ENCODE measurements around the gene SFSWAP. TPM values are rescaled to one million over a fixed set of nuclear protein-coding genes. Genes with fewer than 3 reads are reported as not detected.
A peak's percentile ranks its signal among the peaks of the same experiment; 100 is the strongest.
"Not testable (repeated sequence)": the region's sequence is repeated elsewhere in the genome, so short reads cannot be mapped to it uniquely, and the experiment has no call there.

Gene SFSWAP
- total RNA-seq, 1 donor from 2014 or later = 34.9 TPM

DNA sequence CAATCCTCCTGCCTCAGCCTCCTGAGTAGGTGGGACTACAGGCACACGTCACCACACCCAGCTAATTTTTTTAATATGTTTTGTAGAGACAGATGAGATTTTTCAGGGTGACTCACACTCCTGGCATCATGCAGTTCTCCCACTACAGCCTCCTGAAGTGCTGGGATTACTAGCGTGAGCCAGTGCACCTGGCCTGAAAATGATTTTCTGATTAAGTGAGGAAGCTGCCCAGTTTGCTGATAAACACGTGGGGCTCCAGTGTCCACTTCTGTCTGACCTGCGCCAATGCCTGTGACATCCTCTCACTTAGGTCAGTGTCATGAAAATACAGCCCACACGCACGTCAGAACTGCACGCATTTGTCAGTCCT, 37.0 kb upstream of the SFSWAP start:
- Histone ChIP-seq H3K36me3 (no peaks in the 10 kb centered on the region), H3K4me1 (no peaks in the 10 kb centered on the region), H3K27me3 (no peaks in the 10 kb centered on the region), H3K4me3 (no peak overlapping the region), H3K27ac (no peak overlapping the region), H3K9me3 (no peaks in the 10 kb centered on the region)
- DNase-seq (ENCODE audit: extremely low spot score in 2 of 2) = peak in 1 of 2 donors; percentile 25
- intact Hi-C loops (cut with DNase I) = no loop called here
- TF ChIP-seq POLR2A (IDR thresholded peaks at IDR 0.05) = no peak
- TF ChIP-seq, protein P1, sequence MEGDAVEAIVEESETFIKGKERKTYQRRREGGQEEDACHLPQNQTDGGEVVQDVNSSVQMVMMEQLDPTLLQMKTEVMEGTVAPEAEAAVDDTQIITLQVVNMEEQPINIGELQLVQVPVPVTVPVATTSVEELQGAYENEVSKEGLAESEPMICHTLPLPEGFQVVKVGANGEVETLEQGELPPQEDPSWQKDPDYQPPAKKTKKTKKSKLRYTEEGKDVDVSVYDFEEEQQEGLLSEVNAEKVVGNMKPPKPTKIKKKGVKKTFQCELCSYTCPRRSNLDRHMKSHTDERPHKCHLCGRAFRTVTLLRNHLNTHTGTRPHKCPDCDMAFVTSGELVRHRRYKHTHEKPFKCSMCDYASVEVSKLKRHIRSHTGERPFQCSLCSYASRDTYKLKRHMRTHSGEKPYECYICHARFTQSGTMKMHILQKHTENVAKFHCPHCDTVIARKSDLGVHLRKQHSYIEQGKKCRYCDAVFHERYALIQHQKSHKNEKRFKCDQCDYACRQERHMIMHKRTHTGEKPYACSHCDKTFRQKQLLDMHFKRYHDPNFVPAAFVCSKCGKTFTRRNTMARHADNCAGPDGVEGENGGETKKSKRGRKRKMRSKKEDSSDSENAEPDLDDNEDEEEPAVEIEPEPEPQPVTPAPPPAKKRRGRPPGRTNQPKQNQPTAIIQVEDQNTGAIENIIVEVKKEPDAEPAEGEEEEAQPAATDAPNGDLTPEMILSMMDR (IDR thresholded peaks at IDR 0.05) = no peak
- no peak for TF ChIP-seq POLR2AphosphoS5 (IDR thresholded peaks at IDR 0.05; ENCODE audit: insufficient read depth in 1 of 2, low read depth in 1 of 2)

DNA sequence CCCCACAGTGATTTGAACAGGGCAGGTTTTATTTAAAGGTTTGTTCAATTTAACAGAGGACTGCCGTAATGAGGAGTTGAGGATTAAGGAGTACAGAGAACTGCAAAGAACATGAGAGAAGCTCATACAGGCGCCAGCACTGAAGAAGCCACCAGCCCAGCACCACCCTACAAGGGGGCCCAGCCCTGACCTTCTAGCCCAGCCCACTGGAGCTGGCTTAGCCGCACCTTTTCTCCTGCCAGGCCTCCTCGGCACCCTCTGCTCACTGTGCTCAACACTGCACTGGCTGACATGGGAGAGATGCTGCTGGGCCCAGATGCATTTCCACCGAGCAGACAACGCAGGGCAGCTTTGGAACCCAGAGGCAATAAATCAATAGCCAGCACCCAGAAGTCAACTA, 36.5 kb upstream of the SFSWAP start:
- peak in 1 of 2 donors; percentile 10 for DNase-seq (ENCODE audit: extremely low spot score in 2 of 2)
- H3K27ac ChIP-seq = no peak overlapping the region
- H3K36me3 ChIP-seq = no peaks in the 10 kb centered on the region
- H3K4me1 ChIP-seq = no peaks in the 10 kb centered on the region
- no peak overlapping the region for H3K4me3 ChIP-seq
- no peak for TF ChIP-seq POLR2AphosphoS5 (IDR thresholded peaks at IDR 0.05; ENCODE audit: insufficient read depth in 1 of 2, low read depth in 1 of 2)
- TF ChIP-seq, protein P1 (IDR thresholded peaks at IDR 0.05) = no peak
- TF ChIP-seq POLR2A (IDR thresholded peaks at IDR 0.05) = no peak
- no peaks in the 10 kb centered on the region for H3K27me3 ChIP-seq
- no peaks in the 10 kb centered on the region for H3K9me3 ChIP-seq
- intact Hi-C loops (cut with DNase I) = no loop called here

DNA sequence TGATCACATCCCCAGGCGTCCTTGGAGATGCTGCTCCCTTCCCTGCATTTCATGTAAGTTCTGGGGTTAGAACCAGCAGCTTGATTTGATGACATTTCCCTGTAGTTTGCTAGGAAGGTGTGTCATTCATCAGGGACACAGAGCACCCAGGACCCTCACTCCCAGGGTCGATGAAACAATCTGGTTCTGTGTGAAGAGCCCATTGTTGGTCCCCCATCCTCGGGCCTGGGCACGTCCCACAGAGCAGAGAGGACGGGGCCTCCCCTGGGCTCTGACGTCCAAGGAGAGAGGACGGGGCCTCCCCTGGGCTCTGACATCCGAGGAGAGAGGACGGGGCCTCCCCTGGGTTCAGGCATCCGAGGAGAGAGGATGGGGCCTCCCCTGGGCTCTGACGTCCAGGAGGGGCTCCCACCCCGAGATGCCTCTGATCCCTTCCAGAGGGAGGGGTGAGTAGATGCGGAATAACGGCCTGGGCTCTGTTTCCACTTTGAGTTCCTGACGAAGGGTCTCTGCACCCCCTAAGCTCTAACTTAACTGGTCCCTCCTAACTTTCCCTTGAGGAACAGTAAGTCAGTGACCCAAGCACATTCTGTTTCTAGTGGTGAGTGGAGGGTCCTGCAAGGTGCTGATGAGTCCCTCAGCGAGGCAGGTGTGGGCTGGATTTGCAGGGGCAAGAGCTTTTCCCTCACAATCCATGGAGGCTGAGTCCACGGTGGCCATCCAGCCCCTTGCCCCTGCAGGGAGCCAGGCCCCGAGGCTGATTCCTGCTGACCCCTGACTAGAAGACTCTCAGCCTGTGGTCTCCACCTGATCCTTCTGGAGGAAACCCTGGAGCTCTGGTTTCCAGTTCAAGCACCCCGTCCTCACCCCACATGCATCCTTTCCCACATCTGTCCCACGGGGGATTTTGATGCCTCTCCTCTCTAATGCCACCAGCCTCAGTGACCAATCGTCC, 35.5 kb upstream of the SFSWAP start:
- H3K27me3 ChIP-seq = no peaks in the 10 kb centered on the region
- H3K4me1 ChIP-seq = no peaks in the 10 kb centered on the region
- no peaks in the 10 kb centered on the region for H3K9me3 ChIP-seq
- H3K36me3 ChIP-seq = no peaks in the 10 kb centered on the region
- intact Hi-C loops (cut with DNase I) = no loop called here
- H3K4me3 ChIP-seq = no peak overlapping the region
- peak in 1 of 2 donors; percentile 56 for DNase-seq (ENCODE audit: extremely low spot score in 2 of 2)
- no peak overlapping the region for H3K27ac ChIP-seq
- TF ChIP-seq POLR2A (IDR thresholded peaks at IDR 0.05) (no peak), POLR2AphosphoS5 (IDR thresholded peaks at IDR 0.05; ENCODE audit: insufficient read depth in 1 of 2, low read depth in 1 of 2) (no peak)
- TF ChIP-seq, protein P1 (IDR thresholded peaks at IDR 0.05) = no peak

DNA sequence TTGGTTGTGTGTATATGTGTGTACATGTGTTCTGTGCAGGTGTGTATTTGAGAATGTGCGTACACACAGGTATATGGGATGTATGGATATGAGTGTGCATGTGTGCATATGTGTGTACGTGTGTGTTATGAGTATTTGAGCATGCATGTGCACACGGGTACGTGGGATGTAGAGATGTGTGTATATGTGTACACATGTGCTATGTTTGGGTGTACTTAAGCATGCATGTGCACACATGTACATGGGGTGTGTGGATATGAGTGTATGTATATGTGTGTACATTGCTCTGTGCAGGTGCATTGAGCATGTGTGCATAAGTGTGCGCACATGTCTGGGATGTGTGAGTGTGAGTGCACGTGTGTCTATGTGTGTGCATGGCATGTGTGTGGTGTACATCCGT, 34.3 kb upstream of the SFSWAP start:
- Histone ChIP-seq H3K27ac (no peak overlapping the region), H3K36me3 (no peaks in the 10 kb centered on the region), H3K9me3 (no peaks in the 10 kb centered on the region), H3K4me3 (no peak overlapping the region), H3K27me3 (no peaks in the 10 kb centered on the region), H3K4me1 (no peaks in the 10 kb centered on the region)
- intact Hi-C loops (cut with DNase I) = no loop called here
- no peak for DNase-seq (ENCODE audit: extremely low spot score in 2 of 2)
- TF ChIP-seq, protein P1 (IDR thresholded peaks at IDR 0.05) = no peak
- TF ChIP-seq POLR2A (IDR thresholded peaks at IDR 0.05) = no peak
- no peak for TF ChIP-seq POLR2AphosphoS5 (IDR thresholded peaks at IDR 0.05; ENCODE audit: insufficient read depth in 1 of 2, low read depth in 1 of 2)

DNA sequence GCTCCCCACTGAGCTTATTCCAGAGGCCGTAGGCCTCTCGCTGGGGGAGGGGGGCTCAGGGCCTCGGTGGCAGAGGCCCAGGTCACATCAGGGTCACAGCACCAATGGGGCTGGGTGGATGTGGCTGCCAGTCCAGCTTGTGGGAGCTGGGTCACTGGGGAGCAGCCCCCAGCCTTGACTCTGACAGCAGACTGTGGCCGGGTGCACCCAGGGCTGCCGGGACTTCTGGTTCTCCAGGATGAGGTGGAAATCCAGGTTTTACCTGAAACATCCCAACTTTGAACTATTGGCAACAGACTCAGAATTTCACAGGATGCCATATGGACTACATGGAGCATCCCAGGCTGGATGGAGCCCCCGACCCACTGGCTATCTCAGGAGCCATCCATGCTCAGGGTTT, 33.8 kb upstream of the SFSWAP start:
- H3K27me3 ChIP-seq; H3K36me3 ChIP-seq; intact Hi-C loops (cut with DNase I); H3K4me1 ChIP-seq; H3K9me3 ChIP-seq; DNase-seq (ENCODE audit: extremely low spot score in 2 of 2); H3K4me3 ChIP-seq; H3K27ac ChIP-seq: not testable (repeated sequence)
